HG03064 (cell line): Measurements from ENCODE around the gene ALOXE3.

Experiments used
- ATAC-seq: cut with Tn5 transposase; IDR thresholded peaks from one replicate; pipeline ENCODE4 v1.9.1; 2021; ENCODE audit warnings: low read depth; ENCODE audit not compliant: unreplicated experiment

Gene ALOXE3

GRCh38 chr17:8056232-8056975 lies 61.9 kb downstream of the ALOXE3 start:
- no peak for ATAC-seq

GRCh38 chr17:8055851-8056231 lies 62.5 kb downstream of the ALOXE3 start:
- no peak for ATAC-seq

GRCh38 chr17:8053600-8053999 lies 64.7 kb downstream of the ALOXE3 start:
- no peak for ATAC-seq

GRCh38 chr17:8052256-8053252 lies 65.8 kb downstream of the ALOXE3 start:
- ATAC-seq, result no peak

GRCh38 chr17:8051831-8052230 lies 66.5 kb downstream of the ALOXE3 start:
- ATAC-seq, result no peak

GRCh38 chr17:8048736-8049135 lies 69.6 kb downstream of the ALOXE3 start:
- ATAC-seq, result no peak

GRCh38 chr17:8048236-8048635 lies 70.1 kb downstream of the ALOXE3 start:
- ATAC-seq, result no peak

GRCh38 chr17:8047769-8048110 lies 70.6 kb downstream of the ALOXE3 start:
- ATAC-seq, result no peak

- no peak for ATAC-seq
These were observed 71.2 kb downstream of the ALOXE3 start for GRCh38 chr17:8046929-8047768.

- ATAC-seq, result no peak
These were observed 71.9 kb downstream of the ALOXE3 start for GRCh38 chr17:8046306-8046928.
